COLO829 (cell line): ENCODE measurements around the gene ANKRD30BL.
"Not testable (repeated sequence)": the region's sequence is repeated elsewhere in the genome, so short reads cannot be mapped to it uniquely, and the experiment has no call there.

Source experiments
- DNase-seq: peaks from one replicate; pipeline ENCODE4 v3.0.0; 2012; ENCODE audit warnings: low spot score

ANKRD30BL gene

GRCh38 chr2:132161161-132162124, at the start of gene ANKRD30BL:
Gene ANKRD30BL, minus strand, starts transcription at chr2:132161952. Its CDS starts 247 bp downstream, at chr2:132161705.
- not testable (repeated sequence) for DNase-seq

- not testable (repeated sequence) for DNase-seq
These were observed 41.1 kb upstream of the ANKRD30BL start for GRCh38 chr2:132202866-132203265.

- not testable (repeated sequence) for DNase-seq
These were observed 31.1 kb upstream of the ANKRD30BL start for GRCh38 chr2:132192854-132193253.

GRCh38 chr2:132167100-132167499, 5.3 kb upstream of the ANKRD30BL start:
- not testable (repeated sequence) for DNase-seq

GRCh38 chr2:132162125-132162660, 441 bp upstream of the ANKRD30BL start:
- not testable (repeated sequence) for DNase-seq

GRCh38 chr2:132146774-132147173, 15.0 kb downstream of the ANKRD30BL start:
- DNase-seq, result peak; percentile 1
